Measurements from ENCODE around the gene MAGI2. TPM values are rescaled to one million over a fixed set of nuclear protein-coding genes. Genes with fewer than 3 reads are reported as not detected.

Gene MAGI2
- total RNA-seq, 1 experiment from 2014 or later: 0.34 TPM

GRCh38 chr7:79165225-79165624 is 288.2 kb downstream of the MAGI2 start:
- no peaks in the 10 kb centered on the region for H3K9me3 ChIP-seq (ENCODE audit: low read depth, low read length, poor library complexity, severe bottlenecking)
- no peaks in the 10 kb centered on the region for H3K27me3 ChIP-seq (replicated peaks; ENCODE audit: insufficient read depth, low read depth, low read length, poor library complexity)
- H3K4me1 ChIP-seq (ENCODE audit: insufficient read depth, low read length, poor library complexity, severe bottlenecking): no peaks in the 10 kb centered on the region
- no peak overlapping the region for H3K4me3 ChIP-seq (ENCODE audit: low read depth, low read length, poor library complexity, severe bottlenecking)
- no TSS peak for BruUV-seq (replicated peaks)
- H3K27ac ChIP-seq (ENCODE audit: low read depth, low read length, poor library complexity, severe bottlenecking): no peak overlapping the region
- intact Hi-C loops (cut with micrococcal nuclease; ENCODE audit: unreplicated experiment): no loop called here
- no peak for TF ChIP-seq CTCF (conservative IDR thresholded peaks at IDR 0.05; ENCODE audit: low read depth, low read length)
- TF ChIP-seq EZH2 (IDR thresholded peaks at IDR 0.05; ENCODE audit: borderline replicate concordance, low read depth, low read length, poor library complexity, severe bottlenecking): no peak
- ChIA-PET POLR2A (ENCODE audit: low non-redundant PET) (interaction anchor here (0.6 kb wide), 1 partner anchor 74 kb away, joined by 4 read pairs; no protein-coding TSS in a partner anchor), CTCF (no interaction called here)
- DNase-seq (ENCODE audit: low spot score): no peak
- H3K36me3 ChIP-seq (ENCODE audit: insufficient read depth, low read length, poor library complexity, severe bottlenecking): no peaks in the 10 kb centered on the region

- CTCF ChIA-PET: no interaction called here
- intact Hi-C loops (cut with micrococcal nuclease; ENCODE audit: unreplicated experiment): no loop called here
Observed at GRCh38 chr7:79159040-79159664, 294.3 kb downstream of the MAGI2 start.

GRCh38 chr7:79157281-79157680 is 296.2 kb downstream of the MAGI2 start:
- intact Hi-C loops (cut with micrococcal nuclease; ENCODE audit: unreplicated experiment): no loop called here
- no peak for TF ChIP-seq CTCF (conservative IDR thresholded peaks at IDR 0.05; ENCODE audit: low read depth, low read length)
- no peak for TF ChIP-seq EZH2 (IDR thresholded peaks at IDR 0.05; ENCODE audit: borderline replicate concordance, low read depth, low read length, poor library complexity, severe bottlenecking)
- no peak overlapping the region for H3K27ac ChIP-seq (ENCODE audit: low read depth, low read length, poor library complexity, severe bottlenecking)
- H3K9me3 ChIP-seq (ENCODE audit: low read depth, low read length, poor library complexity, severe bottlenecking): peaks cover 16% of the 10 kb centered on the region
- CTCF ChIA-PET: no interaction called here
- POLR2A ChIA-PET (ENCODE audit: low non-redundant PET): no interaction called here
- H3K36me3 ChIP-seq (ENCODE audit: insufficient read depth, low read length, poor library complexity, severe bottlenecking): no peaks in the 10 kb centered on the region
- no peaks in the 10 kb centered on the region for H3K27me3 ChIP-seq (replicated peaks; ENCODE audit: insufficient read depth, low read depth, low read length, poor library complexity)
- BruUV-seq (replicated peaks): no TSS peak
- no peak for DNase-seq (ENCODE audit: low spot score)
- no peak overlapping the region for H3K4me3 ChIP-seq (ENCODE audit: low read depth, low read length, poor library complexity, severe bottlenecking)
- no peaks in the 10 kb centered on the region for H3K4me1 ChIP-seq (ENCODE audit: insufficient read depth, low read length, poor library complexity, severe bottlenecking)

More at GRCh38 chr7:79159040-79159664, 294.3 kb downstream of the MAGI2 start:
- POLR2A ChIA-PET (ENCODE audit: low non-redundant PET): no interaction called here
- no peak for DNase-seq (ENCODE audit: low spot score)
- no TSS peak for BruUV-seq (replicated peaks)
- no peak overlapping the region for H3K27ac ChIP-seq (ENCODE audit: low read depth, low read length, poor library complexity, severe bottlenecking)
- H3K9me3 ChIP-seq (ENCODE audit: low read depth, low read length, poor library complexity, severe bottlenecking): peaks cover 16% of the 10 kb centered on the region
- no peaks in the 10 kb centered on the region for H3K27me3 ChIP-seq (replicated peaks; ENCODE audit: insufficient read depth, low read depth, low read length, poor library complexity)
- no peaks in the 10 kb centered on the region for H3K36me3 ChIP-seq (ENCODE audit: insufficient read depth, low read length, poor library complexity, severe bottlenecking)
- TF ChIP-seq EZH2 (IDR thresholded peaks at IDR 0.05; ENCODE audit: borderline replicate concordance, low read depth, low read length, poor library complexity, severe bottlenecking) (no peak), CTCF (conservative IDR thresholded peaks at IDR 0.05; ENCODE audit: low read depth, low read length) (no peak)
- no peaks in the 10 kb centered on the region for H3K4me1 ChIP-seq (ENCODE audit: insufficient read depth, low read length, poor library complexity, severe bottlenecking)
- no peak overlapping the region for H3K4me3 ChIP-seq (ENCODE audit: low read depth, low read length, poor library complexity, severe bottlenecking)

Measured in A673 (cell line).